ENCODE data around the gene NRP1.

- TF ChIP-seq EP300 (IDR thresholded peaks at IDR 0.05; ENCODE audit: borderline replicate concordance) (no peak), CREB1 (IDR thresholded peaks at IDR 0.05; ENCODE audit: low read depth) (no peak), TCF12 (IDR thresholded peaks at IDR 0.05; ENCODE audit: low read depth) (no peak), TAF1 (IDR thresholded peaks at IDR 0.05; ENCODE audit: low read depth) (no peak), REST (IDR thresholded peaks at IDR 0.05; ENCODE audit: low read depth) (no peak), MAX (IDR thresholded peaks at IDR 0.05) (no peak), TEAD4 (IDR thresholded peaks at IDR 0.05) (no peak), ZBTB7A (IDR thresholded peaks at IDR 0.05; ENCODE audit: low read depth) (no peak), RAD21 (IDR thresholded peaks at IDR 0.05; ENCODE audit: low read depth) (no peak), FOXM1 (IDR thresholded peaks at IDR 0.05; ENCODE audit: borderline replicate concordance, low read depth) (no peak), YY1 (IDR thresholded peaks at IDR 0.05; ENCODE audit: low read depth) (no peak), USF1 (IDR thresholded peaks at IDR 0.05) (no peak)
Measured at GRCh38 chr10:33231621-33232350, 102.7 kb downstream of the NRP1 start.
